Mucosa of descending colon (tissue), 3 donors: ENCODE measurements around the gene IL17RD. TPM values are rescaled to one million over a fixed set of nuclear protein-coding genes. Genes with fewer than 3 reads are reported as not detected.

ENCODE experiments used
- ATAC-seq: fragments of 200-7000 bp; cut with Tn5 transposase; one replicate; pipeline ENCODE4 v1.9.1; 2020; ENCODE audit warnings: mild to moderate bottlenecking, moderate library complexity
- DNase-seq, 3 donors: peaks; one replicate each; pipeline ENCODE4 v3.0.0-alpha.2; 2020
- H3K36me3 ChIP-seq: fragments of 200-600 bp; one replicate; pipeline ENCODE4 v1.8.0; 2021; ENCODE audit warnings: low read depth, mild to moderate bottlenecking
- H3K4me1 ChIP-seq: fragments of 200-600 bp; one replicate; pipeline ENCODE4 v1.8.0; 2021; ENCODE audit warnings: low read depth, mild to moderate bottlenecking
- H3K4me3 ChIP-seq: fragments of 200-600 bp; one replicate; pipeline ENCODE4 v1.8.0; 2021; ENCODE audit warnings: mild to moderate bottlenecking
- H3K9me3 ChIP-seq: fragments of 200-600 bp; one replicate; pipeline ENCODE4 v1.8.0; 2021; ENCODE audit warnings: mild to moderate bottlenecking
- intact Hi-C, 2 donors: fragments of 100-400 bp; cut with DNase I in 1 of 2; cut with micrococcal nuclease in 1 of 2; formaldehyde crosslinking; loops; one replicate each; pipeline versions ENCODE4 v1.11.0 to v1.11.1; 2022; cut with DNase I, micrococcal nuclease
- total RNA-seq, 3 donors: library from RNA; stranded (reverse); fragmentation: NEBNext Ultra II Directional in 2 of 3; extraction: Animal tissue kit (Norgen Biotek cat#: 25700) in 2 of 3; gene quantifications; one replicate each; pipeline versions ENCODE4 v1.2.1 to v1.2.4, GENCODE V29; 2021 to 2023
- TF ChIP-seq, protein P1 (sequence below): fragments of 200-600 bp; IDR thresholded peaks from one replicate; pipeline ENCODE4 v1.8.0; 2022; ENCODE audit warnings: antibody characterized with exemption, mild to moderate bottlenecking
- donor health status: DM: no; HTN: no; CAD: no; lungs with moderate emphysema.
- donor health status: DM: no; HTN: no; CAD: no.
- donor health status: DM: no; HTN: yes; CAD: no.

The IL17RD gene
- total RNA-seq, 3 donors from 2014 or later, result 1.2 to 14.8 (median 1.4) TPM

DNA sequence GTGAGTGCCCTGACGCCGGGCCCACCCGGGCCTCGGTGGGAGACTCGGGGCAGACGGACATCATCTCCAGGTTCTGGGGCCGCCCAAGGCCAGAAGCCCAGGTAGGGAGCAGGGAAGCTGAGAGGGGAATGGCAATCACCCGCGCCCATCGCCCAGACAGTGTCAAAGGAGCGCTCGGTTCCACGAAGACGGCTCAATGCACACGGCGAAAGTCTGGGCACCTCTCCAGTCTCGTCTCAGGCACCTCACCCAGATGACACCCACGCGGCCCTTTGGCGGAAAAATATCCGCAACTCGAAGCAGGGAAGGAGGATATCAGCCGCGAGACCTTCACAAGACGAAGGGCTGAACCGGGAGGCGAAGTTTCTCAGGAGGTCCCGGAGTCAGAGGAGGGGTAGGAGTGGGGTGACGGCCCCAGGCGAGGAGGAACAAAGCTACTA, 916 bp downstream of the IL17RD start:
- TF ChIP-seq, protein P1, sequence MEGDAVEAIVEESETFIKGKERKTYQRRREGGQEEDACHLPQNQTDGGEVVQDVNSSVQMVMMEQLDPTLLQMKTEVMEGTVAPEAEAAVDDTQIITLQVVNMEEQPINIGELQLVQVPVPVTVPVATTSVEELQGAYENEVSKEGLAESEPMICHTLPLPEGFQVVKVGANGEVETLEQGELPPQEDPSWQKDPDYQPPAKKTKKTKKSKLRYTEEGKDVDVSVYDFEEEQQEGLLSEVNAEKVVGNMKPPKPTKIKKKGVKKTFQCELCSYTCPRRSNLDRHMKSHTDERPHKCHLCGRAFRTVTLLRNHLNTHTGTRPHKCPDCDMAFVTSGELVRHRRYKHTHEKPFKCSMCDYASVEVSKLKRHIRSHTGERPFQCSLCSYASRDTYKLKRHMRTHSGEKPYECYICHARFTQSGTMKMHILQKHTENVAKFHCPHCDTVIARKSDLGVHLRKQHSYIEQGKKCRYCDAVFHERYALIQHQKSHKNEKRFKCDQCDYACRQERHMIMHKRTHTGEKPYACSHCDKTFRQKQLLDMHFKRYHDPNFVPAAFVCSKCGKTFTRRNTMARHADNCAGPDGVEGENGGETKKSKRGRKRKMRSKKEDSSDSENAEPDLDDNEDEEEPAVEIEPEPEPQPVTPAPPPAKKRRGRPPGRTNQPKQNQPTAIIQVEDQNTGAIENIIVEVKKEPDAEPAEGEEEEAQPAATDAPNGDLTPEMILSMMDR, result no peak
- DNase-seq (peak in 2 of 3 donors; percentile 34 to 42), ATAC-seq (peak; percentile 18)
- peaks cover 24% of the 10 kb centered on the region for H3K4me1 ChIP-seq
- H3K4me3 ChIP-seq, result no peak overlapping the region
- no peaks in the 10 kb centered on the region for H3K36me3 ChIP-seq
- H3K9me3 ChIP-seq, result no peaks in the 10 kb centered on the region
- intact Hi-C loops, result loop anchor here in 1 of 2 donors (10.0 kb wide), 1 partner anchor 59 kb away; no protein-coding TSS in a partner anchor

DNA sequence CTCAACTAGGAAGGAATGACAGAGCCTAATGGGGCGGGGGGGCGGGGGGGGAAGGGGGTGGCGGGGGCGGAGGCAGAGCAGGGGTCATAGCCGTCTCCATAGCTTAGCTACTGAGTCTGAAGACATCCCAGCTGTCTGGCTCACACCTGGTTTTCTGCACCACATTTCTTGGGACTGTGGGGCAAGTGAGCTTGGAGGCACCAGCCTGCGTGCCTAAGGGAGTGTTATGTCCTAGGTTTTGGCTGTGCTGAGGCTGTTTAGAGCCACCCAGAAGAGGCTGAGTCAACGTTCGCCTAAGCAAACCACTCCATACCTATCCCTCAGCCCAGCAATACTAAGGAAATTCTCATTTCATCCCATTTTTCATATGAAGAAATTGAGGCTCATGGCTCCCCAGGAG, 1.4 kb downstream of the IL17RD start:
- Histone ChIP-seq H3K36me3 (no peaks in the 10 kb centered on the region), H3K4me1 (peaks cover 28% of the 10 kb centered on the region), H3K4me3 (no peak overlapping the region), H3K9me3 (no peaks in the 10 kb centered on the region)
- intact Hi-C loops, result loop anchor here in 1 of 2 donors (10.0 kb wide), 1 partner anchor 59 kb away; no protein-coding TSS in a partner anchor
- no peak for ATAC-seq
- TF ChIP-seq, protein P1, result no peak
- no peak for DNase-seq

DNA sequence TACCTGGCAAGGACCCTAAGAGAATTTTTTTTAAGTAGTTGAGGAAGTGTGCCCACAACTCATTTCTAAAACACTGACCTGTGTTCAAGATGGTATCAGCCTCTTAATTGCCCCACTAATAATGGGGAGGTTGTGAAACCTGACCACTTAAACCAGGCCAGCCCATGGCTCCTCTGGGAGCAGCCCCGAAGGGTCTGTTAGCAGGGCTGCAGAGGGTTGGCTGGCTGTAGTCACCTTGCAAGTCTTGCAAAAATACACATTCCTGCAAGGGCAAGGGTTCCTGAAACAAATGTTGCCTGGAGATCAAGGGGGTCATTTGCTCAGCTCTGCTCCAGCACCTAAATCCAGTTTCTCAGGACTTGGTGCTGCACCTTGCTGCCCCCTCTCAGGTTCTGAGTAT, 3.2 kb downstream of the IL17RD start:
- peaks cover 35% of the 10 kb centered on the region for H3K4me1 ChIP-seq
- TF ChIP-seq, protein P1, result no peak
- ATAC-seq (no peak), DNase-seq (no peak)
- no peak overlapping the region for H3K4me3 ChIP-seq
- H3K9me3 ChIP-seq, result no peaks in the 10 kb centered on the region
- no peaks in the 10 kb centered on the region for H3K36me3 ChIP-seq
- intact Hi-C loops, result loop anchor here in 1 of 2 donors (10.0 kb wide), 1 partner anchor 57 kb away; no protein-coding TSS in a partner anchor

DNA sequence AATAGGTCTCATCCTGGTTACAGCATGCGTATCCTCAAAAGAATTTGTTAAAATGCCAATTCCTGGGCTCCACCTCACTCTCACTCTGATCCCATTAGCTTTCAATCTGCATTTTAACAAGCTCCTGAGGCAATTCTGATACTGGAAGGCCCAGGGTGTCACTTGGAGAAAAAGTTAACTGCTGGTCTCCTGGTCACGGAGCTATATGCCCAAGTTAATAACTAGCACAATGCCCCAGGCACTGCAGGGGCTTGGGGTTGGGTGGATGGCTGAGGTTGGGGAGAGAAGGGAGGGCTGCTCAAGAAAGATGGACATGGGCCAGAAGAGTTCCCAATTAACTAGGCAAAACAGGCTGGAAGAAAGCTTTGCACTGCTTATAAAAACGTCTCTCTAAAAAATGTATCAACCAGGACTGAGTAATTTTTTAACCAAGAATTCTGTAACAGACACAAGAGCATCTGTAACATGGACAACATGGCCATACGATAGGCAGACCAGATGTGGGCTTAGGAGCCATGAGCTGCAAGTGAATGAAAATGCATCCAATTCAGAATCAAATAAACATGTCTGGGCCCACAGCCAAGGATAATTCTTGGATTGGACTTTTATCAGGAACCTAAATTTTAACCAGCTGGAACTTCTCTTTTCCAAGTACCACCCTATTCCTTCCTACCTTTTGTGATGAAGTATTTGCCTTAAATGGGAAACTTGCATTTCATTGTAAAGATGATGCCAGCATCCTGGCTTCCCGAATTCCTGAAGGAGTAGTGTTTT, 4.2 kb downstream of the IL17RD start:
- ATAC-seq (no peak), DNase-seq (peak in 1 of 3 donors; percentile 67)
- no peaks in the 10 kb centered on the region for H3K36me3 ChIP-seq
- H3K4me1 ChIP-seq, result peaks cover 35% of the 10 kb centered on the region
- intact Hi-C loops, result loop anchor here in 1 of 2 donors (10.0 kb wide), 1 partner anchor 56 kb away; no protein-coding TSS in a partner anchor
- H3K9me3 ChIP-seq, result no peaks in the 10 kb centered on the region
- H3K4me3 ChIP-seq, result no peak overlapping the region
- TF ChIP-seq, protein P1, result no peak

DNA sequence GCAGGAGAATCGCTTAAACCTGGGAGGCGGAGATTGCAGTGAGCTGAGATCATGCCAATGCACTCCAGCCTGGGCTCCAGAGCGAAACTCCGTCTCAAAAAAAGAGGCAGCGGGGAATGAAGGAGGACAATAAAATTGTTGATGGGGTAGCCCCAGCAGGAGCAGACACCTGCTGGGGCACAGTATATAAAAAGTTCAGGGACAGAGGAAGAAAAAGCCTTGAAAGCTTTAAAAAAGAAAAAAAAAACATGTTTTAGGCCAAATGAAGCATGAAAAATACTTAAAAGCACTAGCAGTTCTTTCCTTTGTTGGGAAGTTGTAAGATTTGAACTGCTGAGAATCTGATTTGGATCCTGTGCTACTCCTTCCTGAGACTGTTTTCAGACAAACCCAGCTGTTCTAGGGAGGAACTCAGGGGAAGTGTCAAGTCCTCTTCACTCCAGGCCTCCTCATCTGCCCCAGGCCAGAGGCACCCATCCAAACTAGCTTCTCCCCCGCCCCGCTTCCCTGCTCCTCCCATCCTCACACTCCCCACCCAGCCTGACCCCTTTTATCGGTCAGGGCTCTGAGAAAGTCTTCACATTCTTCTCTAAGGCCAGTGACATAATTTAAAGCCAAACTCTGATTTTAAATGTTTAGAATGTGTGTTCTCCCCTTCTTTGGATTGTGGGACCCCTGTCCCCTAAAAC, 4.9 kb downstream of the IL17RD start:
- ATAC-seq (no peak), DNase-seq (no peak)
- H3K36me3 ChIP-seq, result no peaks in the 10 kb centered on the region
- H3K4me1 ChIP-seq, result peaks cover 35% of the 10 kb centered on the region
- intact Hi-C loops, result loop anchor here in 1 of 2 donors (10.0 kb wide), 1 partner anchor 55 kb away; no protein-coding TSS in a partner anchor
- H3K9me3 ChIP-seq, result no peaks in the 10 kb centered on the region
- H3K4me3 ChIP-seq, result no peak overlapping the region
- TF ChIP-seq, protein P1, result no peak
